T1000 (cell line): Measurements from ENCODE around the gene ZNF224.
A peak's percentile ranks its signal among the peaks of the same experiment; 100 is the strongest.

ENCODE experiments used
- DNase-seq: peaks from one replicate; lab custom pipeline; 2025; ENCODE audit warnings: mixed read lengths; lab: John Stamatoyannopoulos, UW

Gene ZNF224

GRCh38 chr19:44131955-44132354 is 37.8 kb downstream of the ZNF224 start:
- DNase-seq = no peak

GRCh38 chr19:44141191-44142058 is 47.3 kb downstream of the ZNF224 start, which contains the start of gene ZNF234:
Gene ZNF234, plus strand, starts transcription at chr19:44141554. Its CDS starts 3,079 bp downstream, at chr19:44144633.
- DNase-seq = peak; percentile 63

- no peak for DNase-seq
Measured at GRCh38 chr19:44142059-44142433, 47.9 kb downstream of the ZNF224 start.

- no peak for DNase-seq
Measured at GRCh38 chr19:44149776-44150175, 55.6 kb downstream of the ZNF224 start.

GRCh38 chr19:44151491-44151890 is 57.3 kb downstream of the ZNF224 start:
- DNase-seq = no peak

- DNase-seq = no peak
Measured at GRCh38 chr19:44156475-44156874, 62.3 kb downstream of the ZNF224 start.
